ENCODE data around the gene FAHD1. TPM values are rescaled to one million over a fixed set of nuclear protein-coding genes. Genes with fewer than 3 reads are reported as not detected.

The FAHD1 gene
- total RNA-seq (2022; extraction: Qiagen RNA extraction), result 41.2 to 49.0 TPM (median 44.9 TPM) in 5 replicates

DNA sequence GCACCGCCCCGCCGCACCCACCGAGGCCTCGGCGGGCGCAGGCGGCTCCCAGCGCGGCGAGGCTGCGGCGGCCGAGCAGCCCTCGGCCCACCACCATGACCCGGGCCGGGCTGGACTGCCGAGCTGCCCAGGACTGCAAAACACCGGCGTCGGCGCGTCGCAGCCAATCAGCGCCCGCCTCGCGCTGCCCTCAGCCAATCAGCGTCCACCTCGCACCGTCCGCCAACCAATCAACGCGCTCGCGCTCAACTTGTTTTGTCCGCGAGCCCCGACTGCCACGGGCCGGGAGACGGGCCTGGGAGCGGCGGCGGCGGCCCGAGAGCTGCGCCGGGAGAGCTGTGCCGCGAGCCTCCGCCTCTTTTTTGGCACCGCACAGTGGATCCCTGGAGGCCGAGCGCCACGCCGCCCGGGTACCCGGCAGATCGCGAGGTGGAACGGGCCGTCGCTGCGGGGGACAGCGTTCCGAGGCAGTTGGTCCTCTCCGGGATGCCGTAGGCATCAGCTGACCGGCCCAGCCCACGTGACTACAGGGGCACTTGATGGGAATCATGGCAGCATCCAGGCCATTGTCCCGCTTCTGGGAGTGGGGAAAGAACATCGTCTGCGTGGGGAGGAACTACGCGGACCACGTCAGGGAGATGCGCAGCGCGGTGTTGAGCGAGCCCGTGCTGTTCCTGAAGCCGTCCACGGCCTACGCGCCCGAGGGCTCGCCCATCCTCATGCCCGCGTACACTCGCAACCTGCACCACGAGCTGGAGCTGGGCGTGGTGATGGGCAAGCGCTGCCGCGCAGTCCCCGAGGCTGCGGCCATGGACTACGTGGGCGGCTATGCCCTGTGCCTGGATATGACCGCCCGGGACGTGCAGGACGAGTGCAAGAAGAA is at the start of gene FAHD1, which contains the start of gene HAGH:
FAHD1 (plus strand) TSS at position 516 of the 883 bp plus-strand sequence; CDS start at position 549, 33 bp downstream.
HAGH (minus strand) TSS at position 135 of the 883 bp plus-strand sequence; CDS start at position 97, 38 bp downstream.

DNA sequence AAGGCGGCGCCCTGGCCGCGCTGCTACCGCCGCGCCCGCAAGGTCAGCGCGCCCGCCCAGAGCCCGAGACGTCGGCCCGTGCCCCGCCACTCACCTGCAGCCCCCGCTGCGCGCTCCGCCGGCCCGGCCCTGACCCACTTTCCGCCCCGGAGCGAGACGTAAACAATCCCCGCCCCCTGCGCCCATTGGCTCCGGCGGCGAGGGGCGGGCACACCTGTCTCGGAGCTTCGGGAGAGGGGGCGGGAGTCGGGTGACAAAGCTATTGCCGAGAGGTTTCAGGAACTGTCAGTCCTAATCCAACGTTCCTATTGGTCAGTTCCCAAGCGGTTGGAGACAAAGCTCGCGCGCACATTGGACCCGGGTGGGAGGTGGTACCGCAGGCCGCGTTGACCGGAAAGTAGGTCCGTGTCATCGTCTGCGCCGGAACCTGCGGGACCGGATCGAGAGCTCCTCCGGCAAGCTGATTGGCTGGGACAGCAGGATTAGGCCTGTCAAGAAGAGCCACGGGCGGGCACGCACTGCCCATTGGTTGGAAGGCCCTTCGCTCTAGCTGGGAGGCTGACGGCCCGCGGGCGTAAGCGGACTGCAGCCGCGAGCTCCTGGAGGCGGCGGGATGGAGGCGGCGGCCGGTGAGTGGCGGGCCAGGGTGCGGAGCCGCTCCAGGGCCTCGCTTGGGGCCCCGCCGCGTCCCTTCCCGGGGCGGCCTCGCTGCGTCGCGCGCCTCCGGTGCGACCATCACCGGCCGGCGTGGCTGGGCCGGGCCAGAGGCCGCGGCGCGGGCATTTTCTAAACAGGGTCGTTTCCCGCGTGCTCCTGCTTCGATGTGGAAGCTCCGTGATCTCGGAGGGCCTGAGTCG is 44.4 kb upstream of the FAHD1 start, which contains the start of the genes NUBP2 and SPSB3:
NUBP2 (plus strand) TSS at position 553 of the 857 bp plus-strand sequence; CDS start at position 614, 61 bp downstream.
SPSB3 (minus strand) TSS at position 164 of the 857 bp plus-strand sequence. CDS start 1,088 bp downstream, outside the sequence.

DNA sequence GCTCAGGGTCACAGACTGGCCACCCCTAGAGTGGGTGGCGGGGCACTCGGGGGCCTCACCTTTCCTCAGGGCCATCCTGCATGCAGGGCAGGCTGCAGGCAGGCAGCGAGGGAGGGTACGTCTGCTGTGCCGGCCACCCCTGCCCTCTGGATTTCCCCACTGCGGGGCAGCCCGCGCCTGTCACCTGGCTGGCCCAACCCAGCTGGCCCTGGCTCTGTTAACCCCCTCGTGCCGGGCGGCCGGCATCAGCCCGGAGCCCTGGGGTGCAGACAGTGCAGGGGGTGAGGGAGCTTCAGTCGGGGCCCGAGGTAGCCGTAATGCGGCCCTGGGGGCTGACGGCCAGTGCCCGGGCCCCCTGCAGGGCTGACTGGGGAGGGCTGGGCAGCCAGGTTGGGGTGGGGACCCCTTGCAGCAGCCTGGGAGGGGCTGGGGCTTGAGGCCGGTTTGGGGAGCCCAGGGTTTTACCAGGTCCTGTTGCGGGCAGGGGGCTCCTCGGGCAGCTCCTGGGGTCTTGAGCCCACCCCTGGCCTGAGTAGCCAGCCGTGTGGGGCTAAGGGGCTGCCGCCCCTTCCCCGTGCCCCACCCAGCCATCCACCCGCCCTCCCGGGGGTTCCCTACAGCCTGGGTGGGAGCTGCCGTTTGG is 33.3 kb upstream of the FAHD1 start, which contains the start of gene IGFALS:
IGFALS (minus strand) TSS at position 128 of the 643 bp plus-strand sequence; CDS start at position 75, 53 bp downstream.

DNA sequence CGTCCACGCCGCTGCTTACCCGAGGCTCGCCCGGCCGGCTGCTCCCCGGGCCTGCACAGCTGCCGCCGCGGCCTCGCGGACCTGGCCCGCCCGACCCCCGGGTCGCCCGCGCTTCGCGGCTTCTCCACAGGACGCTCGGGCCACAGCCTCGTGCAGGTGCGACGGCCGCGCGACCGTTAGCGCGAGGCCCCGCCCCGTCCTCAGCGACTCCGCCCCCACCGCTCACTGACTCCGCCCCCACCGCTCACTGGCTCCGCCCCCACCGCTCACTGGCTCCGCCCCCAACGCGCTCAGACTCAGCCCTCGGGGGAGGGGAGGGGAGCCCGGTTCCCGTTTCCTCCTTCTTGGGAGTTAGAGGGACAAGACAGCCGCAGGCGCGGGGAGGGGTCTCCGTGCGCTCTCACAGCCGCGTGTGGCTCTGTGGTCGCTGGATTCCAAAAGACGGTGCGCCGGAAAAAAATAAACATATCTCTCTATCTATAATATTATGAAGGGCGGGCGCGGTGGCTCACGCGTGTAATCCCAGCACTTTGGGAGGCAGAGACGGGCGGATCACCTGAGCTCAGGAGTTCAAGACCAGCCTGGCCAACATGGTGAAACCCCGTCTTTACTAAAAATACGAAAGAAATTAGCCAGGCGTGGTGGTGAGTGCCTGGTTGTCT is 45.1 kb downstream of the FAHD1 start, which contains the start of gene MEIOB:
MEIOB (minus strand) TSS at position 191 of the 662 bp plus-strand sequence. CDS start 3,989 bp downstream, outside the sequence.

Other genes with a start within 250 kb of the FAHD1 start
- gene IFT140, start 215.1 kb upstream of the FAHD1 start, total RNA-seq (2022; extraction: Qiagen RNA extraction), result 7.3 to 11.3 TPM (median 8.7 TPM) in 5 replicates
- gene CRAMP1, start 214.8 kb upstream of the FAHD1 start, total RNA-seq (2022; extraction: Qiagen RNA extraction), result 9.8 to 18.9 TPM (median 15.6 TPM) in 5 replicates
- 173 to 201 TPM (median 193 TPM) in 5 replicates for gene JPT2, start 148.9 kb upstream of the FAHD1 start, total RNA-seq (2022; extraction: Qiagen RNA extraction)
- gene MAPK8IP3, start 121.0 kb upstream of the FAHD1 start, total RNA-seq (2022; extraction: Qiagen RNA extraction), result 25.5 to 71.3 TPM (median 51.4 TPM) in 5 replicates
- 32.3 to 47.5 TPM (median 40.9 TPM) in 5 replicates for gene NME3, start 55.7 kb upstream of the FAHD1 start, total RNA-seq (2022; extraction: Qiagen RNA extraction)
- gene EME2, start 54.4 kb upstream of the FAHD1 start, total RNA-seq (2022; extraction: Qiagen RNA extraction), result 4.2 to 10.4 TPM (median 8.9 TPM) in 5 replicates
- gene MRPS34, start 54.1 kb upstream of the FAHD1 start, total RNA-seq (2022; extraction: Qiagen RNA extraction), result 169 to 265 TPM (median 236 TPM) in 5 replicates
- 14.4 to 25.2 TPM (median 23.1 TPM) in 5 replicates for gene SPSB3, start 44.6 kb upstream of the FAHD1 start, total RNA-seq (2022; extraction: Qiagen RNA extraction)
- gene NUBP2, start 44.2 kb upstream of the FAHD1 start, total RNA-seq (2022; extraction: Qiagen RNA extraction), result 52.6 to 79.7 TPM (median 76.6 TPM) in 5 replicates
- gene IGFALS, start 33.5 kb upstream of the FAHD1 start, total RNA-seq (2022; extraction: Qiagen RNA extraction), result 0.05 to 0.13 TPM (median 0.05 TPM) in 3 of 5 replicates, not detected in the others
- 50.3 to 70.7 TPM (median 65.9 TPM) in 5 replicates for gene HAGH, start 381 bp upstream of the FAHD1 start, total RNA-seq (2022; extraction: Qiagen RNA extraction)
- gene MEIOB, start 45.0 kb downstream of the FAHD1 start, total RNA-seq (2022; extraction: Qiagen RNA extraction), result 1.0 to 1.7 TPM (median 1.3 TPM) in 5 replicates
- gene HS3ST6, start 91.2 kb downstream of the FAHD1 start, total RNA-seq (2022; extraction: Qiagen RNA extraction), result 1.2 to 1.9 TPM (median 1.6 TPM) in 5 replicates
- gene MSRB1, start 116.0 kb downstream of the FAHD1 start, total RNA-seq (2022; extraction: Qiagen RNA extraction), result 32.7 to 40.4 TPM (median 38.3 TPM) in 5 replicates
- gene RPL3L, start 127.5 kb downstream of the FAHD1 start, total RNA-seq (2022; extraction: Qiagen RNA extraction), result 0.08 to 0.14 TPM in 2 of 5 replicates, not detected in the others
- 258 to 328 TPM (median 268 TPM) in 5 replicates for gene NDUFB10, start 132.3 kb downstream of the FAHD1 start, total RNA-seq (2022; extraction: Qiagen RNA extraction)
- gene RPS2, start 137.6 kb downstream of the FAHD1 start, total RNA-seq (2022; extraction: Qiagen RNA extraction), result 3,451 to 5,688 TPM (median 5,221 TPM) in 5 replicates
- gene RNF151, start 139.7 kb downstream of the FAHD1 start, total RNA-seq (2022; extraction: Qiagen RNA extraction), result not detected in 5 replicates
- gene TBL3, start 144.8 kb downstream of the FAHD1 start, total RNA-seq (2022; extraction: Qiagen RNA extraction), result 30.0 to 38.7 TPM (median 34.9 TPM) in 5 replicates
- 0.12 to 0.18 TPM (median 0.17 TPM) in 5 replicates for gene NOXO1, start 154.3 kb downstream of the FAHD1 start, total RNA-seq (2022; extraction: Qiagen RNA extraction)
- gene GFER, start 157.0 kb downstream of the FAHD1 start, total RNA-seq (2022; extraction: Qiagen RNA extraction), result 26.9 to 43.1 TPM (median 39.8 TPM) in 5 replicates
- 5.7 to 7.4 TPM (median 6.8 TPM) in 5 replicates for gene SYNGR3, start 162.8 kb downstream of the FAHD1 start, total RNA-seq (2022; extraction: Qiagen RNA extraction)
- 35.1 to 67.2 TPM (median 61.5 TPM) in 5 replicates for gene ZNF598, start 182.6 kb downstream of the FAHD1 start, total RNA-seq (2022; extraction: Qiagen RNA extraction)
- gene NPW, start 192.6 kb downstream of the FAHD1 start, total RNA-seq (2022; extraction: Qiagen RNA extraction), result 0.79 to 1.2 TPM (median 1.0 TPM) in 5 replicates
- 45.5 to 66.1 TPM (median 65.3 TPM) in 5 replicates for gene NHERF2, start 199.7 kb downstream of the FAHD1 start, total RNA-seq (2022; extraction: Qiagen RNA extraction)
- gene NTHL1, start 220.6 kb downstream of the FAHD1 start, total RNA-seq (2022; extraction: Qiagen RNA extraction), result 36.7 to 40.8 TPM (median 39.4 TPM) in 5 replicates
- 18.8 to 50.4 TPM (median 40.2 TPM) in 5 replicates for gene TSC2, start 220.8 kb downstream of the FAHD1 start, total RNA-seq (2022; extraction: Qiagen RNA extraction)